Endometrial microvascular endothelial cells (primary cell): ENCODE results near the gene RNF212. TPM values are rescaled to one million over a fixed set of nuclear protein-coding genes. Genes with fewer than 3 reads are reported as not detected.

Experiments used
- in situ Hi-C: cut with HindIII; loops from 2 replicates; pipeline ENCODE4 v1.10.0; 2017; ENCODE audit warnings: low sequenced_read_pairs, low pct_unique_long_range_greater_than_20kb; ENCODE audit errors: inconsistent ontology term
- total RNA-seq: library from RNA; depleted of rRNA; stranded (reverse); fragments of >200 nt; gene quantifications from one replicate; pipeline ENCODE4 v1.2.3, GENCODE V29; 2015; ENCODE audit errors: inconsistent ontology term

The RNF212 gene
- total RNA-seq, 1 donor from 2014 or later, result 0.19 TPM

- in situ Hi-C loops, result no loop called here
These were observed 34.9 kb downstream of the RNF212 start for GRCh38 chr4:1078490-1078889.

DNA sequence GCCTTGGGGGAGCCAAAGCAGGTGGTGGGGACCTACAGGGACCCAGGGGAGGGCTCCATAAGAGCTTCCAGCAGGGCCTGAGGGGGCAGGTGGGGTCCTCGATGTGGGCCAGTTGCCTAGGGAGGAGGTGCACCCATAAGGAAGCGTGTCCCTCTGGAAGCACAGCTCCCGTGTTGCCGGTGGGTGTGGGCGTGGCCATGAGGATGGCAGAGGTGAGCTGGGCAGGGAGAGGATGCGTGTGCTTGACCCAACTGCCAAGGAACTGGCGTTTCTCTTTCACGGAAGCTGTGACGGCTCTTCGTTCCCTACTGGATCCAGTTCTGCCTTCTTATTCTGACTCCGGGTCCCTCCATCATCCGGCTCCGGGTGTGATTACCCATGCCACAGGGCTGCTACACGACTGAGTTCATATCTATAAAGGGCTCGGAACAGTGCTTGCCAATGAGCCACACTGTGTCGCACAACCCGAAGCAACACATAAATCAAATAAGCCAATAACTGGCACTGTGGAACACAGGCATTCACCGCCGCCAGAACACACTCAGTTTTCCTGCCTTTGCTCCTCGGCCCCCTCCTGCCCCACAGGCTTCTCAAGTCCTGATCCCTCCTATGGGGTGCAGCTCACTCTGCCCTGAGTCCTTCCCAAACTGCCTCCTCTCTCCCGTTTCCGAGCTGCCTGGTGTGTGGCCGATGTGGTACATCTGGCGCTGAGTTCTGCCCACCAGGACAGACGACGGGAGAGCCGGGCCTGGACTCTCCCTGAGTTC lies 35.5 kb downstream of the RNF212 start:
- in situ Hi-C loops, result no loop called here

DNA sequence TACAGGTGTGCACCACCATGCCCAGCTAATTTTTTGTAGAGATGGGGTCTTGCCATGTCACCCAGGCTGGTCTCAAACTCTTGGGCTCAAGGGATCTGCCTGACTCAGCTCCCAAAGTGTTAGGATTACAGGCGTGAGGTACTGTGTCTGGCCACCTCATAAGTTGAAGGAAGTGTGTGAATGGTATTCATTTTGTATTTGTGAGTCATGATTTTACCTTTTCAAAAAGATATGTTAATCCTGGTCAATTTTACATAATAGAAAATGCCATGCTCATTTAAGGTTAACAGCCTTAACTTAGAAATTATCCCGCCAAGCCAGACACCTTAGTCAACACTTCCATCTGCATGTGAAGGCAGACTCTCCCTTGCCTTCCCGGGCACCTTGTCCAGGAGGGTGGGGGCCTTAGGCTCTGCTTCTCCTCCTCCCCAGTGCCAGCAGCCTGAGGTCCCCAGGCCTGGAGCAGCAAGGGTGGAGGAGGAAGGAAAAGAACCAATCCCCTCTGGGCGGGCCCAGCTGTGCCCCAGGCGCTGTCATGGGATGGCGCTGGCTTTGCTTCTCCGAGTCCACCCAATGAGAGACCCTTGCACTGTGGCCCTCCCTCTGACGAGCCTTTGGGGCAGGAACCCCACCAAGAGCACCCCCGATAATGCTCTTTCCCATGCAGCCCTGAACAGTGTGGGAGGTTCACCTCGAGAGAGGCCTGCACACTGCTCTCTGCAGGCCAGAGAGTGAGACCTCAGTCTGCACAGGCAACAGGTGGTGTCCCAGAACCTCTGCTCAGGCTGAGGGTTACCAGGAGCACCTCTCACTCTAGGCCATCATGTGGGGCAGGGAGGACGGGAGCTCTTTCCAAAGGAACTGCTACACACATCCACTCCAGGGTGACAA lies 37.3 kb downstream of the RNF212 start:
- in situ Hi-C loops, result no loop called here

DNA sequence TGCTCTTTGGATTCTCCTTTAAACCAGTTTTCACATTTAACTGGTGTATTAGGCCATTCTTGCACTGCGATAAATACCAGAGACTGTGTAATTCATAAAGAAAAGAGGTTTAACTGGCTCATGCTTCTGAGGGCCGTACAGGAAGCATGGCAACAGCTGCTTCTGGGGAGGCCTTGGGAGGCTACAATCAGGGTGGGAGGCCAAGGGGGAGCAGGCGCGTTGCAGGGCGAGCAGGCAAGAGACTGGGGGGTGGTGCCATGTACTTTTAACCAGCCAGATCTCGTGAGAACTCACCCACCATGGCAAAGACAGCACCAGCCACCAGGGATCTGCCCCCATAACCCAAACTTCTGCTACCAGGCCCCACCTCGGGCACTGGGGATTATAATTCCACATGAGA lies 38.1 kb downstream of the RNF212 start:
- in situ Hi-C loops, result no loop called here

GRCh38 chr4:1074077-1074476 lies 39.3 kb downstream of the RNF212 start:
- in situ Hi-C loops, result no loop called here

DNA sequence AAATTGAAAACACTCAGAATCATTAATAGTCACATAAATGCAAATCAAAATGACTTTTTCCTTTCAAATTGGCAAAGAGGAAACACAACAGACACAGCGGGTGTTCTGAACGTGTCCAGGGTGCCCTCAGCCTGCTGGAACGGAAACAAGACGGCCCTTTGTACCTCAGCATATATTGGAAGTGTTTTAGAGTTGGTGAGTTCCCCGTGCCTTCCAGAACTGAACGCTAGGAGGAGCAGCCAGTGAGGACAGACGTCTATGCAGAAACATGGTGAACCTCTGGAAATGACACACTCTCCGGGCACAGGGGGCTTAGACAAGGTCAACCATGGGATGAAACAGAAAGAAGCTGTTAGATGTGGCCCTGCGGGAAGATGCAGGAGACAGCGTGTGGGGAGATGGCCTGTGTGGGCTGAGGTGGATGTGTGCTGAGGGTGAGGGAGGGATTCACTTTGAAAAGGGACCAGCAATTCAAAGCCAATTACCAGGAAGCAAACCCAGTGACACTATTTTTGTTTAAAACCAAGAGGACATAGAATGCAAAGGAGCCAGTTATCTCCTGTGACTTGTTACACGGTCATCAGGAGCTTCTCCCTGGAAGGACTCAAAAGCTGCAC lies 40.4 kb downstream of the RNF212 start:
- in situ Hi-C loops, result no loop called here

GRCh38 chr4:1069394-1069793 lies 44.0 kb downstream of the RNF212 start:
- in situ Hi-C loops, result no loop called here

- in situ Hi-C loops, result no loop called here
These were observed 47.6 kb downstream of the RNF212 start for GRCh38 chr4:1065732-1066131.

DNA sequence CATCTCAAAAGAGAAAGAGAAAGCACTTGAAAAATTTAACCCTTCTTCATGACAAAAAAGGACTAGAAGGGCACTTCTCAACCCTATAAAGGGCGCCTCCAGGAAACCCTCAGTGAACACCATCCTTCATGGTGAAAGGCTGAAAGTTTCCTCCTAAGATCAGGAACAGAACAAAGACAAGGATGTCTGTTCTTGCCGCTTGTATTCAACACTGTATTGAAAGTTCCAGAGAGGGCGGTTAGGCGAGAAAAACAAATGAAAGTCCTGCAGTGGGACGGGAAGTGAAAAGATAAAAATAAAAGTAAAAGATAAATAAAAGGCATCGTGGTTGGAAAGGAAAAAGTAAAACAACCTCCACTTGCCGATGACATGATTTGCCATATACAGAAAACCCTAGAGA lies 50.9 kb downstream of the RNF212 start:
- in situ Hi-C loops, result no loop called here

GRCh38 chr4:1061760-1062159 lies 51.6 kb downstream of the RNF212 start:
- in situ Hi-C loops, result no loop called here

- in situ Hi-C loops, result no loop called here
These were observed 52.2 kb downstream of the RNF212 start for GRCh38 chr4:1061056-1061700.

DNA sequence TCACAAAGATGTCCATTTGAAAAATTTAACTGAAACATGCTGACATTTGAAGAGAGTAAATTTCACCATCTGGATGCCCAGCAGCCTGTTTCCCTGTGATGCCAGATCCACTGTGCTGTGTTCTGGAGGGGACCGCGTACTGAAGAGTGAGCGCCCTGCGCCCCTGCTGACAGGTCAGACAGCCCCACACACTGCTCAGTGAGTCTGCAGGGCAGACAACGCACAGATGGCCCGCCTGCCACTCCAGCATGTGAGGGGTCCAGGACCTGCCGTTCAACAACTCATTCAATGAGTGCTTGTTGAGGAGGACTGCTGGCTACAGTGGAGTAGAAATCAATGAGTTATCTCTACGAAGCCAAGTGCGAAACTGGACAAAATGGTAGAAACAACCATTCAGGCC lies 52.7 kb downstream of the RNF212 start:
- in situ Hi-C loops, result no loop called here

- in situ Hi-C loops, result no loop called here
These were observed 53.2 kb downstream of the RNF212 start for GRCh38 chr4:1060121-1060520.

GRCh38 chr4:1058997-1059665 lies 54.2 kb downstream of the RNF212 start:
- in situ Hi-C loops, result no loop called here

GRCh38 chr4:1058198-1058996 lies 55.0 kb downstream of the RNF212 start:
- in situ Hi-C loops, result no loop called here

- in situ Hi-C loops, result no loop called here
These were observed 56.0 kb downstream of the RNF212 start for GRCh38 chr4:1057403-1057745.

GRCh38 chr4:1056671-1057402 lies 56.5 kb downstream of the RNF212 start:
- in situ Hi-C loops, result no loop called here
